NCI-H460 (cell line): ENCODE measurements around the gene ZBED4. TPM values are rescaled to one million over a fixed set of nuclear protein-coding genes. Genes with fewer than 3 reads are reported as not detected.

Experiments used
- DNase-seq: peaks from one replicate; pipeline ENCODE4 v3.0.0-alpha.2; 2016; ENCODE audit warnings: low read depth; ENCODE audit errors: extremely low read depth
- small RNA-seq, 2 experiments: library from RNA; depleted of rRNA; stranded (forward); fragments of <200 nt; gene quantifications; one replicate each; pipeline ENCODE3, GENCODE V24; 2014
- total RNA-seq: library from RNA; depleted of rRNA; stranded (reverse); fragments of >200 nt; shearing (Covaris generic); gene quantifications from 2 replicates; pipeline ENCODE4 v1.2.3, GENCODE V29; 2014; rRNA removed

Gene ZBED4
- total RNA-seq, 1 experiment from 2014 or later: 15.5 TPM

DNA sequence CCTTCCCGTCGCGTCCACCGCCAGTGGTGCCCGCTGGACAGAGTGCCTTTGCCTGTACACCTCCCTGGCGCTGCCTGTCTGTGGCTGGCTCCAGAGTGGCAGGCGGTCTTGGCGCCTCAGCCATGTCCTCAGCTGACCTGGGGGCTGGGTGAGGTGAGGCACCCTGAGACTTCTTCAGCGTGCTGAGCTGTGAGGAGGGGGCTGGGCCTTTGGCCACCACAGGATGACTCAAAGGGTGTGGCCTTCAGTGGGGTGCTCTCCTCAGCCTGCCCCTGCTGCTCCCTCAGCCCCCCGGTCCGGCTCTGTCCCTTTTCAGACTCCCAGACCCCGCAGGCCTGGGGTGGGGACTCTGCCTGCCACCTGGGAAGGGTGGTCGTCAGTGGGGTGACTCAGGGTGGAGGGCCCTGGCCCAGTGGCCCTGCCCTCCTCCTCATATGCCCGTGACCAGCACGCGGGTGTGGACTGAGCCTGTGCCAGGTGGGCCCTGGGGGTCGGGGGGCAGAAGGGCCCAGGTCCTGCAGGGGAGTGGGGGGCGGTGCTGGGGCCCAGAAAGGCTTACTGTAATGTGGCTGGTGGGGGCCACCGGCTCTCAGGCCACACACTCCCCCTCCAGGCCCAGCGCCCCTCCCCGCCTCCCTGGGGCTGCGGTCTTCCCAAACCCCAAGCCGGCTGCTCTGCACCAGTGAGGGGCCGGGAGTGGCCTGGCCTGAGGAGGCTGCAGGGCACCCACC, 80.7 kb downstream of the ZBED4 start:
- DNase-seq: no peak

- peak; percentile 36 for DNase-seq
Measured at GRCh38 chr22:49934891-49935557, 81.4 kb downstream of the ZBED4 start.

GRCh38 chr22:49935561-49935960, 81.9 kb downstream of the ZBED4 start:
- DNase-seq: no peak

- DNase-seq: peak; percentile 66
Measured at GRCh38 chr22:49936018-49936972, 82.7 kb downstream of the ZBED4 start.

- DNase-seq: no peak
Measured at GRCh38 chr22:49936973-49937757, 83.5 kb downstream of the ZBED4 start.

GRCh38 chr22:49937758-49938564, 84.3 kb downstream of the ZBED4 start:
- no peak for DNase-seq

DNA sequence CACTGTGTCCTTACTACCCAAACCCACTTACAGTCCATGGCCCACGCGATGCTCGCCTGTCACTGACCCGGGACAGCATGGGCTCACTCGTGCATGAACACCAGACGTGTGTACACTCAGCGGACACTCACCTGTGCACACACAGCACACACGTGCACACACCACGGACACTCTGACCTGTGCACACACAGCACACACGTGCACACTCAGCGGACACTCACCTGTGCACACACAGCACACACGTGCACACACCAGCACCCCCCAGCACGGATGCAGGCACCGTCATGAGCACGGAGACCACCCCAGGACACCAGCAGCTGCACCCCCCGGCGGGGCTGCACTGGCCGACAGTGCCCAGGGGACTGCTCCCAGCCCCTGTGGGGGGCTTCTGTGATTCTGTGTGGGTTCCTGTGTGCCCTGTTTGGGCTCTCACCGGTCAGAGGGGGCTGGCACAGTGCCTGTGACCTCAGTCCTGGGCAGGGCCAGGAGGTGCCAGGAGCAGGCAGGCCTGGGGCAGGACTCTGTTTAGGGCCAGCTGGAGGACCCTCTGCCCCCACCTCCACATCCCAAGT, 85.0 kb downstream of the ZBED4 start:
- DNase-seq: no peak

Small RNA genes lying within 50 kb of the gene (small RNA-seq; reads per million reads assigned to genes)
- 0 reads per million in 2 experiments for gene AL117328.1
- 0 reads per million in 2 experiments for gene RF00017

Other genes starting within 250 kb of the ZBED4 start
- gene BRD1, start 26.0 kb upstream of the ZBED4 start, total RNA-seq: 15.5 and 16.7 TPM in 2 replicates
- gene ALG12, start 64.6 kb downstream of the ZBED4 start, total RNA-seq: 10.7 and 12.9 TPM in 2 replicates
- gene CRELD2, start 64.8 kb downstream of the ZBED4 start, total RNA-seq: 23.4 and 25.9 TPM in 2 replicates
- gene PIM3, start 106.9 kb downstream of the ZBED4 start, total RNA-seq: 33.0 and 48.3 TPM in 2 replicates
- not detected in 2 replicates for gene IL17REL, start 158.9 kb downstream of the ZBED4 start, total RNA-seq
- not detected in 2 replicates for gene TTLL8, start 204.5 kb downstream of the ZBED4 start, total RNA-seq
- gene MLC1, start 231.6 kb downstream of the ZBED4 start, total RNA-seq: not detected in 2 replicates
- gene MOV10L1, start 236.2 kb downstream of the ZBED4 start, total RNA-seq: 0.07 TPM in 1 of 2 replicates, not detected in the other